Liver (tissue), 9 donors: ENCODE results near the gene YY1. TPM values are rescaled to one million over a fixed set of nuclear protein-coding genes. Genes with fewer than 3 reads are reported as not detected.

Experiments used
- DNase-seq: peaks from one replicate; pipeline ENCODE4 v3.0.0-alpha.2; 2017; ENCODE audit warnings: low spot score
- H3K27ac ChIP-seq, 2 donors: one replicate each; pipeline ENCODE4 v1.7.0; 2013; ENCODE audit warnings: inconsistent platforms in 2 of 2, low read length in 2 of 2, control low read depth in 1 of 2, low read depth in 1 of 2, mild to moderate bottlenecking in 1 of 2
- H3K27me3 ChIP-seq, 4 donors: one replicate each; pipeline versions ENCODE4 v1.6.1 to v1.7.0; 2013; ENCODE audit warnings: low read length in 3 of 4, inconsistent platforms in 1 of 4, mild to moderate bottlenecking in 1 of 4, moderate library complexity in 1 of 4; ENCODE audit not compliant: control insufficient read depth in 4 of 4, insufficient read depth in 4 of 4
- H3K36me3 ChIP-seq, 4 donors: one replicate each; pipeline versions ENCODE4 v1.6.1 to v1.7.0; 2013; ENCODE audit warnings: low read length in 3 of 4, mild to moderate bottlenecking in 3 of 4, low read depth in 1 of 4, moderate library complexity in 1 of 4; ENCODE audit not compliant: control insufficient read depth in 4 of 4, insufficient read depth in 3 of 4
- H3K4me1 ChIP-seq, 4 donors: one replicate each; pipeline versions ENCODE4 v1.6.1 to v1.7.0; 2013; ENCODE audit warnings: low read length in 3 of 4, mild to moderate bottlenecking in 3 of 4, moderate library complexity in 1 of 4; ENCODE audit not compliant: control insufficient read depth in 4 of 4, insufficient read depth in 4 of 4
- H3K4me3 ChIP-seq, 3 donors: one replicate each; pipeline versions ENCODE4 v1.6.1 to v1.7.0; 2013; ENCODE audit warnings: low read length in 3 of 3, control low read depth in 1 of 3, low read depth in 1 of 3, mild to moderate bottlenecking in 1 of 3
- H3K9ac ChIP-seq, 2 donors: one replicate each; pipeline ENCODE4 v1.7.0; 2013; ENCODE audit warnings: low read length in 2 of 2, mild to moderate bottlenecking in 2 of 2, moderate library complexity in 2 of 2, control low read depth in 1 of 2, low read depth in 1 of 2
- H3K9me3 ChIP-seq, 4 donors: one replicate each; pipeline versions ENCODE4 v1.6.1 to v1.7.0; 2013; ENCODE audit warnings: low read length in 3 of 4; ENCODE audit not compliant: control insufficient read depth in 4 of 4
- EGR1 ChIP-seq, 2 donors: IDR thresholded peaks; 2 replicates each; pipeline ENCODE4 v1.6.1; 2016 to 2018; ENCODE audit warnings: antibody characterized with exemption in 2 of 2, low read depth in 2 of 2
- FOXA1 ChIP-seq: IDR thresholded peaks from 2 replicates; pipeline ENCODE4 v1.6.1; 2016; ENCODE audit warnings: antibody characterized with exemption
- FOXA2 ChIP-seq: IDR thresholded peaks from 2 replicates; pipeline ENCODE4 v1.6.1; 2016; ENCODE audit warnings: antibody characterized with exemption
- GABPA ChIP-seq, 2 donors: IDR thresholded peaks in 1 of 2; conservative IDR thresholded peaks in 1 of 2; 2 replicates each; pipeline ENCODE4 v1.6.1; 2016; ENCODE audit warnings: antibody characterized with exemption in 2 of 2, mild to moderate bottlenecking in 1 of 2, moderate library complexity in 1 of 2
- HNF4A ChIP-seq, 2 donors: conservative IDR thresholded peaks; 2 replicates each; pipeline ENCODE4 v1.6.1; 2016; ENCODE audit warnings: antibody characterized with exemption in 2 of 2, mild to moderate bottlenecking in 2 of 2
- JUND ChIP-seq, 2 donors: IDR thresholded peaks; 2 replicates each; pipeline ENCODE4 v1.6.1; 2016; ENCODE audit warnings: antibody characterized with exemption in 2 of 2
- NR2F2 ChIP-seq: IDR thresholded peaks from 2 replicates; pipeline ENCODE4 v1.6.1; 2016; ENCODE audit warnings: antibody characterized with exemption
- RXRA ChIP-seq, 2 donors: IDR thresholded peaks; 2 replicates each; pipeline ENCODE4 v1.6.1; 2017 to 2018; ENCODE audit warnings: antibody characterized with exemption in 2 of 2, mild to moderate bottlenecking in 1 of 2
- SP1 ChIP-seq: IDR thresholded peaks from 2 replicates; pipeline ENCODE4 v1.6.1; 2018; ENCODE audit warnings: antibody characterized with exemption, mild to moderate bottlenecking
- YY1 ChIP-seq: IDR thresholded peaks from 2 replicates; pipeline ENCODE4 v1.6.1; 2016; ENCODE audit warnings: antibody characterized with exemption, mild to moderate bottlenecking
- WGBS: extraction: QIAGEN DNeasy Blood & Tissue Kit; methylation state at CpG from one replicate; pipeline ENCODE4 v1.1.7; 2013; 5-methylcytosine and 5-hydroxymethylcytosine counted together
- polyA plus RNA-seq, 2 donors: library from polyadenylated mRNA; stranded (reverse) in 1 of 2; unstranded in 1 of 2; fragments of 200-250 nt in 1 of 2; fragments of >200 nt in 1 of 2; fragmentation: Nextera tagmentation in 1 of 2; extraction: Ambion mirVana in 1 of 2; gene quantifications; one replicate each; pipeline versions ENCODE4 v1.2.1 to v1.2.3, GENCODE V29; 2013 to 2015
- total RNA-seq, 2 donors: library from RNA; depleted of rRNA; stranded (reverse); fragments of >200 nt; gene quantifications; one replicate each; pipeline ENCODE4 v1.2.3, GENCODE V29; 2014
- TF ChIP-seq, protein P1 (sequence below): IDR thresholded peaks from 2 replicates; pipeline ENCODE4 v1.6.1; 2016; ENCODE audit warnings: antibody characterized with exemption, mild to moderate bottlenecking
- TF ChIP-seq, protein P2 (sequence below): IDR thresholded peaks from 2 replicates; pipeline ENCODE4 v1.6.1; 2016; ENCODE audit warnings: antibody characterized with exemption
- donor health status: healthy.
- donor health status: healthy.
- donor health status: healthy.
- donor health status: healthy.
- donor health status: healthy.

The YY1 gene
- total and polyA plus RNA-seq, 4 donors, result 15.8 to 37.4 (median 28.8) TPM

DNA sequence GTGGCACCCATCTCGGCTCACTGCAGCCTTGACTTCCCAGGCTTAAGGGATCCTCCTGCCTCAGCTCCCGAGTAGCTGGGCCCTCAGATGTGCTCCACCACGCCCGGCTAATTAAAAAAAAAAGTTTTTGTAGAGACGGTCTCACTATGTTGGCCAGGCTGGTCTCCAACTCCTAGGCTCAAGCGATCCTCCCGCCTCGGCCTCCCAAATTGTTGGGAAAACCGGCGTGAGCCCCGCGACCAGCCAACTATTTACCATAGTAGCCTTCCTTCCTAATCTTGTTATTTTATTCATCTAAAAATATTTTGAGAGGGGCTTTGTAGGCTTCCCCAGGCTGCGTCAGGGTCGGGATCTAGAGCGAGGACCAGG is 25.4 kb upstream of the YY1 start:
- H3K27ac ChIP-seq, result peak overlapping the region; percentile 83 to 92
- H3K9ac ChIP-seq, result peak overlapping the region in 1 of 2 donors; percentile 84
- TF ChIP-seq HNF4A (conservative IDR thresholded peaks at IDR 0.05), result no peak
- TF ChIP-seq NR2F2, result no peak
- TF ChIP-seq FOXA2, result no peak
- TF ChIP-seq, protein P1, sequence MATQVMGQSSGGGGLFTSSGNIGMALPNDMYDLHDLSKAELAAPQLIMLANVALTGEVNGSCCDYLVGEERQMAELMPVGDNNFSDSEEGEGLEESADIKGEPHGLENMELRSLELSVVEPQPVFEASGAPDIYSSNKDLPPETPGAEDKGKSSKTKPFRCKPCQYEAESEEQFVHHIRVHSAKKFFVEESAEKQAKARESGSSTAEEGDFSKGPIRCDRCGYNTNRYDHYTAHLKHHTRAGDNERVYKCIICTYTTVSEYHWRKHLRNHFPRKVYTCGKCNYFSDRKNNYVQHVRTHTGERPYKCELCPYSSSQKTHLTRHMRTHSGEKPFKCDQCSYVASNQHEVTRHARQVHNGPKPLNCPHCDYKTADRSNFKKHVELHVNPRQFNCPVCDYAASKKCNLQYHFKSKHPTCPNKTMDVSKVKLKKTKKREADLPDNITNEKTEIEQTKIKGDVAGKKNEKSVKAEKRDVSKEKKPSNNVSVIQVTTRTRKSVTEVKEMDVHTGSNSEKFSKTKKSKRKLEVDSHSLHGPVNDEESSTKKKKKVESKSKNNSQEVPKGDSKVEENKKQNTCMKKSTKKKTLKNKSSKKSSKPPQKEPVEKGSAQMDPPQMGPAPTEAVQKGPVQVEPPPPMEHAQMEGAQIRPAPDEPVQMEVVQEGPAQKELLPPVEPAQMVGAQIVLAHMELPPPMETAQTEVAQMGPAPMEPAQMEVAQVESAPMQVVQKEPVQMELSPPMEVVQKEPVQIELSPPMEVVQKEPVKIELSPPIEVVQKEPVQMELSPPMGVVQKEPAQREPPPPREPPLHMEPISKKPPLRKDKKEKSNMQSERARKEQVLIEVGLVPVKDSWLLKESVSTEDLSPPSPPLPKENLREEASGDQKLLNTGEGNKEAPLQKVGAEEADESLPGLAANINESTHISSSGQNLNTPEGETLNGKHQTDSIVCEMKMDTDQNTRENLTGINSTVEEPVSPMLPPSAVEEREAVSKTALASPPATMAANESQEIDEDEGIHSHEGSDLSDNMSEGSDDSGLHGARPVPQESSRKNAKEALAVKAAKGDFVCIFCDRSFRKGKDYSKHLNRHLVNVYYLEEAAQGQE, result no peak
- no peak for TF ChIP-seq JUND (IDR thresholded peaks at IDR 0.05)
- no peak for TF ChIP-seq EGR1 (IDR thresholded peaks at IDR 0.05; ENCODE audit: low read depth in 2 of 2)
- no peak for TF ChIP-seq RXRA (IDR thresholded peaks at IDR 0.05)
- TF ChIP-seq YY1, result no peak
- peaks cover 0 to 11% (median 6%) of the 10 kb centered on the region in 4 donors for H3K4me1 ChIP-seq
- no peaks in the 10 kb centered on the region for H3K9me3 ChIP-seq
- whole genome bisulfite sequencing, result 62% methylated on average over 15 of the region's 15 CpGs
- H3K36me3 ChIP-seq, result no peaks in the 10 kb centered on the region
- no peak for DNase-seq
- H3K27me3 ChIP-seq, result no peaks in the 10 kb centered on the region
- H3K4me3 ChIP-seq, result peak overlapping the region; percentile 48 to 88 (median 69)

DNA sequence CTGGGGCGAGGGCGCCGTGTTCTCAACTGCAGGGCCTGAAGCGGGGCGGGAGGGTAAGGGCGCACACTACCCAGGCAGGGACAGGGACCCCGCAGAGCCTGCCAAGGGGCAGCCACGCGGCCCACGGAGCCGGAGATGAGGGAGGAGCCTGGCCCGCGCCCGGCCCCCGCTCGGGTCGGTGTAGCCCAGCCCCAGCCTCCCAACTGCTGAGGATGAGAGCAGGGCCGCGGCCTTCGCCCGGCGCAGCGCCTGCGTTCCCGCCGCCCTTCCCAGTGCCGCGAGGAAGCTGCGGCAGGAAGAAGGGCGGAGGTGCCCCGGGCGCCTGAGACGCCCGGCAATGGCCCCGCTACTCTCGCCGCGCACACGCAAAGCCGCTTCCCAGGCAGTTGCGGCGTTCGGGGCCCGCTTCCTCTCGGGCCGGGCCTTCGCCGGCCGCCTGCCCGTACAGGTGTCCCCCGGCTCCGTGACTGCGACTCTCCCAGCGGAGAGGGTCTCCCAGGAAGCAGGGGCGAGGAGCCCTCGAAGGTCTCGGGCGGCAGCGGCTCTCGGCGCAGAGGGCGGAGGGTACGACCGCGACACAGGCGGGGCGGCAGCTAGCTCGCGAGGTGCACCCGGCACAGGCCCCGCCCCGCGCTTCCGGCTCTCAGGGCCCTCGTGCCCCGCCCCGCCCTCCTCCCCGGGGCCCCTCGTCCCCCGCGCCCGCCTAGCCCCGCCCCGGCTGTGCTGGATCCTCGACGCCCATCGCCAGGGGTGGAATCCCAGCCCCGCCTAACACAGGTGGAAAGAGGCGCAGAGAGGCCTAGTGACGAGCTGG is 24.8 kb upstream of the YY1 start:
- Histone ChIP-seq H3K4me3 (peak overlapping the region; percentile 48 to 88 (median 69)), H3K27me3 (no peaks in the 10 kb centered on the region), H3K27ac (peak overlapping the region; percentile 83 to 92), H3K9ac (peak overlapping the region; percentile 36 to 84), H3K4me1 (peaks cover 0 to 11% (median 6%) of the 10 kb centered on the region in 4 donors), H3K9me3 (no peaks in the 10 kb centered on the region), H3K36me3 (no peaks in the 10 kb centered on the region)
- 2% methylated on average over 90 of the region's 90 CpGs for WGBS
- TF ChIP-seq SP1, result peak; percentile 27
- TF ChIP-seq, protein P1, result peak; percentile 24
- TF ChIP-seq GABPA (IDR thresholded peaks at IDR 0.05 in 1 of 2, conservative IDR thresholded peaks at IDR 0.05 in 1 of 2), result no peak
- TF ChIP-seq YY1, result no peak
- no peak for TF ChIP-seq FOXA1
- no peak for TF ChIP-seq EGR1 (IDR thresholded peaks at IDR 0.05; ENCODE audit: low read depth in 2 of 2)
- no peak for TF ChIP-seq JUND (IDR thresholded peaks at IDR 0.05)
- TF ChIP-seq, protein P2, sequence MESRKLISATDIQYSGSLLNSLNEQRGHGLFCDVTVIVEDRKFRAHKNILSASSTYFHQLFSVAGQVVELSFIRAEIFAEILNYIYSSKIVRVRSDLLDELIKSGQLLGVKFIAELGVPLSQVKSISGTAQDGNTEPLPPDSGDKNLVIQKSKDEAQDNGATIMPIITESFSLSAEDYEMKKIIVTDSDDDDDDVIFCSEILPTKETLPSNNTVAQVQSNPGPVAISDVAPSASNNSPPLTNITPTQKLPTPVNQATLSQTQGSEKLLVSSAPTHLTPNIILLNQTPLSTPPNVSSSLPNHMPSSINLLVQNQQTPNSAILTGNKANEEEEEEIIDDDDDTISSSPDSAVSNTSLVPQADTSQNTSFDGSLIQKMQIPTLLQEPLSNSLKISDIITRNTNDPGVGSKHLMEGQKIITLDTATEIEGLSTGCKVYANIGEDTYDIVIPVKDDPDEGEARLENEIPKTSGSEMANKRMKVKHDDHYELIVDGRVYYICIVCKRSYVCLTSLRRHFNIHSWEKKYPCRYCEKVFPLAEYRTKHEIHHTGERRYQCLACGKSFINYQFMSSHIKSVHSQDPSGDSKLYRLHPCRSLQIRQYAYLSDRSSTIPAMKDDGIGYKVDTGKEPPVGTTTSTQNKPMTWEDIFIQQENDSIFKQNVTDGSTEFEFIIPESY, result no peak
- peak; percentile 95 for DNase-seq
